HepG2 (cell line): ENCODE data around the gene SRXN1. TPM values are rescaled to one million over a fixed set of nuclear protein-coding genes. Genes with fewer than 3 reads are reported as not detected.
A peak's percentile ranks its signal among the peaks of the same experiment; 100 is the strongest.

ENCODE experiments used
- BRF2 ChIP-seq: sonication (generic); formaldehyde crosslinking; IDR thresholded peaks from 2 replicates; pipeline ENCODE4 v1.8.1; 2022; ENCODE audit warnings: mild to moderate bottlenecking, missing genetic modification reagents
- CBX1 ChIP-seq: IDR thresholded peaks from one replicate; pipeline ENCODE4 v1.6.1; 2016; ENCODE audit warnings: antibody characterized with exemption, low read depth
- ETV6 ChIP-seq: sonication (generic); formaldehyde crosslinking; conservative IDR thresholded peaks from 2 replicates; pipeline ENCODE4 v1.4.0; 2020; ENCODE audit warnings: missing genetic modification reagents
- HINFP ChIP-seq: sonication (generic); formaldehyde crosslinking; IDR thresholded peaks from 2 replicates; pipeline ENCODE4 v1.4.0; 2020; ENCODE audit warnings: low read depth, mild to moderate bottlenecking, missing genetic modification reagents
- IKZF5 ChIP-seq: IDR thresholded peaks from 2 replicates; pipeline ENCODE4 v1.6.1; 2018; ENCODE audit warnings: missing genetic modification reagents, mild to moderate bottlenecking, missing compliant biosample characterization
- IRF2 ChIP-seq: IDR thresholded peaks from 2 replicates; pipeline ENCODE4 v1.6.1; 2018; ENCODE audit warnings: missing genetic modification reagents, missing compliant biosample characterization
- MTF1 ChIP-seq: sonication (generic); formaldehyde crosslinking; IDR thresholded peaks from 2 replicates; pipeline ENCODE4 v1.5.0; 2020; ENCODE audit warnings: missing genetic modification reagents
- NFAT5 ChIP-seq: sonication (generic); formaldehyde crosslinking; IDR thresholded peaks from 2 replicates; pipeline ENCODE4 v1.4.0; 2020; ENCODE audit warnings: missing genetic modification reagents
- SCMH1 ChIP-seq: sonication (generic); formaldehyde crosslinking; IDR thresholded peaks from 2 replicates; pipeline ENCODE4 v1.9.0; 2021; ENCODE audit warnings: missing genetic modification reagents, mild to moderate bottlenecking, borderline replicate concordance
- SNAPC4 ChIP-seq: sonication (generic); formaldehyde crosslinking; IDR thresholded peaks from 2 replicates; pipeline ENCODE4 v1.4.0; 2020; ENCODE audit warnings: mild to moderate bottlenecking, missing genetic modification reagents
- TCF7 ChIP-seq: sonication (generic); IDR thresholded peaks from 2 replicates; pipeline ENCODE4 v1.6.1; 2016; ENCODE audit warnings: antibody characterized with exemption, low read depth
- ZBTB2 ChIP-seq: sonication (generic); formaldehyde crosslinking; IDR thresholded peaks from 2 replicates; pipeline ENCODE4 v1.8.0; 2022; ENCODE audit warnings: low read depth, missing genetic modification reagents
- ZKSCAN5 ChIP-seq: sonication (generic); formaldehyde crosslinking; IDR thresholded peaks from 2 replicates; pipeline ENCODE4 v1.5.1; 2020; ENCODE audit warnings: mild to moderate bottlenecking, missing genetic modification reagents
- ZNF772 ChIP-seq: sonication (generic); formaldehyde crosslinking; IDR thresholded peaks from 2 replicates; pipeline ENCODE4 v1.5.0; 2020; ENCODE audit warnings: mild to moderate bottlenecking, missing genetic modification reagents
- polyA plus RNA-seq, 8 experiments: library from polyadenylated mRNA; depleted of rRNA in 3 of 8; stranded (reverse) in 7 of 8; unstranded in 1 of 8; fragments of >200 nt; fragmentation: Illumina TruSeq in 4 of 8; extraction: Trizol in 4 of 8; gene quantifications; 2 replicates each; pipeline versions ENCODE4 v1.2.1 to v1.2.3, GENCODE V29; 2011 to 2016; ENCODE audit warnings: low read depth in 4 of 8, missing spikeins in 1 of 8, mixed read lengths in 1 of 8; ENCODE audit not compliant: insufficient read depth in 1 of 8
- total RNA-seq, 5 experiments: library from RNA; depleted of rRNA; stranded (reverse); fragments of >200 nt; fragmentation: Illumina TruSeq; extraction: Trizol; gene quantifications; 2 replicates each; pipeline ENCODE4 v1.2.3, GENCODE V29; 2016; ENCODE audit warnings: low read depth in 1 of 5

SRXN1 gene
- total and polyA plus RNA-seq, 2 of the 13 experiments (the other 11 are each of a cell fraction or from before 2014, with no cell fraction given): 29.9 to 87.7 TPM

GRCh38 chr20:653110-653589, at the start of gene SRXN1 (continued):
- TF ChIP-seq NFAT5 (CRISPR knock-in tag): peak; percentile 90; the same call in 1 of the 2 replicates
- TF ChIP-seq HINFP: peak; percentile 95
- TF ChIP-seq ZNF772 (CRISPR knock-in tag): no peak; the same call in 1 of the 2 replicates
- peak; percentile 33; the same call in 1 of the 2 replicates for TF ChIP-seq IRF2 (CRISPR knock-in tag)
- TF ChIP-seq SNAPC4 (CRISPR knock-in tag): no peak
- TF ChIP-seq MTF1 (CRISPR knock-in tag): no peak
- TF ChIP-seq ZKSCAN5 (CRISPR knock-in tag): no peak
- TF ChIP-seq TCF7: no peak
- peak; percentile 74; the same call in 1 of the 2 replicates for TF ChIP-seq BRF2
- no peak for TF ChIP-seq SCMH1 (CRISPR knock-in tag)
- no peak; the same call in 1 of the 2 replicates for TF ChIP-seq ETV6
- peak; percentile 49 for TF ChIP-seq CBX1
- TF ChIP-seq ZBTB2: peak; percentile 78; the same call in 1 of the 2 replicates
- TF ChIP-seq IKZF5 (CRISPR knock-in tag): no peak
